Endodermal cell (in vitro differentiated cells): ENCODE data around the gene NUP210. TPM values are rescaled to one million over a fixed set of nuclear protein-coding genes. Genes with fewer than 3 reads are reported as not detected.
A peak's percentile ranks its signal among the peaks of the same experiment; 100 is the strongest.

ENCODE experiments used
- DNase-seq: peaks from one replicate; pipeline ENCODE4 v3.0.0-alpha.2; 2017
- H3K27ac ChIP-seq: 2 replicates; pipeline ENCODE4 v1.5.1; 2013; ENCODE audit warnings: mild to moderate bottlenecking, low read depth, low read length, moderate library complexity
- H3K27me3 ChIP-seq: 2 replicates; pipeline ENCODE4 v1.6.1; 2013; ENCODE audit warnings: mild to moderate bottlenecking, low read length, moderate library complexity; ENCODE audit not compliant: insufficient read depth, control insufficient read depth, poor library complexity, severe bottlenecking
- H3K36me3 ChIP-seq: 2 replicates; pipeline ENCODE4 v1.7.0; 2013; ENCODE audit warnings: mild to moderate bottlenecking, low read length, moderate library complexity; ENCODE audit not compliant: control insufficient read depth, insufficient read depth
- H3K4me1 ChIP-seq: one replicate; pipeline ENCODE4 v1.7.0; 2013; ENCODE audit warnings: low read length; ENCODE audit not compliant: control insufficient read depth, insufficient read depth
- H3K4me3 ChIP-seq: 2 replicates; pipeline ENCODE4 v1.5.1; 2013; ENCODE audit warnings: mild to moderate bottlenecking, low read length, moderate library complexity
- H3K9ac ChIP-seq: 2 replicates; pipeline ENCODE4 v1.6.1; 2013; ENCODE audit warnings: mild to moderate bottlenecking, low read length, moderate library complexity; ENCODE audit not compliant: poor library complexity, severe bottlenecking; ENCODE audit errors: extremely low read depth
- H3K9me3 ChIP-seq: 2 replicates; pipeline ENCODE4 v1.6.1; 2013; ENCODE audit warnings: mild to moderate bottlenecking, low read length, moderate library complexity; ENCODE audit not compliant: control insufficient read depth
- H3K27ac Mint-ChIP-seq: 2 replicates; pipeline ENCODE4 v1.8.0; 2020; ENCODE audit warnings: mixed read lengths
- H3K27me3 Mint-ChIP-seq: 2 replicates; pipeline ENCODE4 v1.8.0; 2021; ENCODE audit warnings: mild to moderate bottlenecking, mixed read lengths; ENCODE audit not compliant: insufficient read depth
- H3K36me3 Mint-ChIP-seq: 2 replicates; pipeline ENCODE4 v1.8.0; 2020; ENCODE audit warnings: low read depth, mixed read lengths
- H3K4me1 Mint-ChIP-seq: 2 replicates; pipeline ENCODE4 v1.8.0; 2020; ENCODE audit warnings: mixed read lengths
- H3K4me3 Mint-ChIP-seq: 2 replicates; pipeline ENCODE4 v1.8.0; 2020; ENCODE audit warnings: mild to moderate bottlenecking, moderate library complexity, mixed read lengths
- H3K9me3 Mint-ChIP-seq: 2 replicates; pipeline ENCODE4 v1.8.0; 2020; ENCODE audit warnings: mild to moderate bottlenecking, mixed read lengths
- CTCF ChIP-seq: fragments of 200-600 bp; sonication (generic); conservative IDR thresholded peaks from 2 replicates; pipeline ENCODE4 v1.5.0; 2021; ENCODE audit warnings: antibody characterized with exemption, mild to moderate bottlenecking
- WGBS, 2 experiments: methylation state at CpG; one replicate each; pipeline versions ENCODE4 v1.1.5 to v1.1.7; 2013; ENCODE audit warnings: missing lambda C conversion rate in 2 of 2, mixed read lengths in 1 of 2; ENCODE audit not compliant: insufficient coverage in 1 of 2, insufficient read length in 1 of 2; 5-methylcytosine and 5-hydroxymethylcytosine counted together
- long read RNA-seq, 4 experiments: library from polyadenylated mRNA in 2 of 4; library from RNA in 1 of 4; library from capped mRNA in 1 of 4; stranded (forward) in 3 of 4; unstranded in 1 of 4; transcript quantifications; one replicate each; pipeline ENCODE4 v2.0.0, GENCODE V29; 2020 to 2021; ENCODE audit warnings: inconsistent platforms in 1 of 4
- polyA plus RNA-seq, 2 experiments: library from polyadenylated mRNA; stranded (reverse); fragments of 50-300 nt; gene quantifications; one replicate each; pipeline ENCODE4 v1.2.3, GENCODE V29; 2013
- total RNA-seq, 2 donors: library from RNA; stranded (reverse); fragmentation: NEBNext Ultra II Directional in 1 of 2; extraction: Animal tissue kit (Norgen Biotek cat#: 25700) in 1 of 2; gene quantifications; 2 replicates in 1 of 2; 3 replicates in 1 of 2; pipeline ENCODE4 v1.2.1, GENCODE V29; 2021

Gene NUP210
- 10 to 100 TPM; 43.0 to 62.3 TPM for total RNA-seq
- 39.4 TPM for polyA plus RNA-seq (2013, experiment 1 of 2)
- polyA plus RNA-seq (2013, experiment 2 of 2) = 36.6 TPM
- long read RNA-seq, experiment 1, partial matches to known transcripts = 28 of 30 reads
- long read RNA-seq, experiment 1, other reads (novel, unspliced or antisense) = 2 of 30 reads
- long read RNA-seq, experiment 2, full-length matches to known transcripts = 43 of 93 reads
- long read RNA-seq, experiment 2, partial matches to known transcripts = 46 of 93 reads
- long read RNA-seq, experiment 2, other reads (novel, unspliced or antisense) = 4 of 93 reads
- long read RNA-seq, experiment 3, full-length matches to known transcripts = 12 of 48 reads
- long read RNA-seq, experiment 3, partial matches to known transcripts = 26 of 48 reads
- long read RNA-seq, experiment 3, other reads (novel, unspliced or antisense) = 10 of 48 reads
- long read RNA-seq, experiment 4, partial matches to known transcripts = 1 of 1 reads
- long read RNA-seq, experiment 4, other reads (novel, unspliced or antisense) = 0 of 1 reads

- Histone ChIP-seq H3K27me3 (peaks cover 24% of the 10 kb centered on the region), H3K4me1 (no peaks in the 10 kb centered on the region), H3K9ac (no peak within 1 kb of the TSS), H3K4me3 (peak within 1 kb of the TSS; percentile 80), H3K9me3 (no peaks in the 10 kb centered on the region), H3K27ac (no peak within 1 kb of the TSS), H3K36me3 (no peaks in the 10 kb centered on the region)
- peaks cover 20% of the 10 kb centered on the region for H3K27me3 Mint-ChIP-seq
- WGBS, 2 experiments = 2 to 7% methylated on average over 16 to 90 of the region's 90 CpGs
- H3K36me3 Mint-ChIP-seq = no peaks in the 10 kb centered on the region
- peak; percentile 62 for TF ChIP-seq CTCF
- peak within 1 kb of the TSS; percentile 70 for H3K4me3 Mint-ChIP-seq
- no peaks in the 10 kb centered on the region for H3K9me3 Mint-ChIP-seq
- DNase-seq = peak; percentile 81
- H3K4me1 Mint-ChIP-seq = peaks cover 17% of the 10 kb centered on the region
- peak within 1 kb of the TSS; percentile 74 for H3K27ac Mint-ChIP-seq
These were observed at the start of gene NUP210 for GRCh38 chr3:13420045-13420830. NUP210 (minus strand) TSS chr3:13420322; CDS start chr3:13420226, 96 bp downstream.

- H3K9me3 Mint-ChIP-seq = no peaks in the 10 kb centered on the region
These were observed 46.7 kb upstream of the NUP210 start for GRCh38 chr3:13466781-13467180.

More at GRCh38 chr3:13466781-13467180, 46.7 kb upstream of the NUP210 start:
- no peaks in the 10 kb centered on the region for H3K9me3 ChIP-seq
- H3K4me3 ChIP-seq = no peak overlapping the region
- H3K4me3 Mint-ChIP-seq = no peak overlapping the region
- peaks cover 2% of the 10 kb centered on the region for H3K27me3 Mint-ChIP-seq
- no peak overlapping the region for H3K27ac ChIP-seq
- no peak overlapping the region for H3K27ac Mint-ChIP-seq
- no peaks in the 10 kb centered on the region for H3K36me3 Mint-ChIP-seq
- no peak for TF ChIP-seq CTCF
- H3K27me3 ChIP-seq = no peaks in the 10 kb centered on the region
- no peaks in the 10 kb centered on the region for H3K4me1 Mint-ChIP-seq
- no peak for DNase-seq
- H3K4me1 ChIP-seq = no peaks in the 10 kb centered on the region
- no peak overlapping the region for H3K9ac ChIP-seq
- no peaks in the 10 kb centered on the region for H3K36me3 ChIP-seq
- 86 to 92% methylated on average over 1 to 4 of the region's 4 CpGs for WGBS, 2 experiments
